Endodermal cell (in vitro differentiated cells): ENCODE results near the gene RANBP3L. TPM values are rescaled to one million over a fixed set of nuclear protein-coding genes. Genes with fewer than 3 reads are reported as not detected.

Experiments
- DNase-seq: peaks from one replicate; pipeline ENCODE4 v3.0.0-alpha.2; 2017
- H3K27ac ChIP-seq: 2 replicates; pipeline ENCODE4 v1.5.1; 2013; ENCODE audit warnings: mild to moderate bottlenecking, low read depth, low read length, moderate library complexity
- H3K27me3 ChIP-seq: 2 replicates; pipeline ENCODE4 v1.6.1; 2013; ENCODE audit warnings: mild to moderate bottlenecking, low read length, moderate library complexity; ENCODE audit not compliant: insufficient read depth, control insufficient read depth, poor library complexity, severe bottlenecking
- H3K36me3 ChIP-seq: 2 replicates; pipeline ENCODE4 v1.7.0; 2013; ENCODE audit warnings: mild to moderate bottlenecking, low read length, moderate library complexity; ENCODE audit not compliant: control insufficient read depth, insufficient read depth
- H3K4me1 ChIP-seq: one replicate; pipeline ENCODE4 v1.7.0; 2013; ENCODE audit warnings: low read length; ENCODE audit not compliant: control insufficient read depth, insufficient read depth
- H3K4me3 ChIP-seq: 2 replicates; pipeline ENCODE4 v1.5.1; 2013; ENCODE audit warnings: mild to moderate bottlenecking, low read length, moderate library complexity
- H3K9ac ChIP-seq: 2 replicates; pipeline ENCODE4 v1.6.1; 2013; ENCODE audit warnings: mild to moderate bottlenecking, low read length, moderate library complexity; ENCODE audit not compliant: poor library complexity, severe bottlenecking; ENCODE audit errors: extremely low read depth
- H3K9me3 ChIP-seq: 2 replicates; pipeline ENCODE4 v1.6.1; 2013; ENCODE audit warnings: mild to moderate bottlenecking, low read length, moderate library complexity; ENCODE audit not compliant: control insufficient read depth
- H3K27ac Mint-ChIP-seq: 2 replicates; pipeline ENCODE4 v1.8.0; 2020; ENCODE audit warnings: mixed read lengths
- H3K27me3 Mint-ChIP-seq: 2 replicates; pipeline ENCODE4 v1.8.0; 2021; ENCODE audit warnings: mild to moderate bottlenecking, mixed read lengths; ENCODE audit not compliant: insufficient read depth
- H3K36me3 Mint-ChIP-seq: 2 replicates; pipeline ENCODE4 v1.8.0; 2020; ENCODE audit warnings: low read depth, mixed read lengths
- H3K4me1 Mint-ChIP-seq: 2 replicates; pipeline ENCODE4 v1.8.0; 2020; ENCODE audit warnings: mixed read lengths
- H3K4me3 Mint-ChIP-seq: 2 replicates; pipeline ENCODE4 v1.8.0; 2020; ENCODE audit warnings: mild to moderate bottlenecking, moderate library complexity, mixed read lengths
- H3K9me3 Mint-ChIP-seq: 2 replicates; pipeline ENCODE4 v1.8.0; 2020; ENCODE audit warnings: mild to moderate bottlenecking, mixed read lengths
- WGBS, 2 experiments: methylation state at CpG; one replicate each; pipeline versions ENCODE4 v1.1.5 to v1.1.7; 2013; ENCODE audit warnings: missing lambda C conversion rate in 2 of 2, mixed read lengths in 1 of 2; ENCODE audit not compliant: insufficient coverage in 1 of 2, insufficient read length in 1 of 2; 5-methylcytosine and 5-hydroxymethylcytosine counted together
- total RNA-seq, 2 donors: library from RNA; stranded (reverse); fragmentation: NEBNext Ultra II Directional in 1 of 2; extraction: Animal tissue kit (Norgen Biotek cat#: 25700) in 1 of 2; gene quantifications; 2 replicates in 1 of 2; 3 replicates in 1 of 2; pipeline ENCODE4 v1.2.1, GENCODE V29; 2021
- TF ChIP-seq, protein P1 (sequence below): fragments of 200-600 bp; sonication (generic); conservative IDR thresholded peaks from 2 replicates; pipeline ENCODE4 v1.5.0; 2021; ENCODE audit warnings: antibody characterized with exemption, mild to moderate bottlenecking

RANBP3L gene
- total RNA-seq, 2 donors from 2014 or later: not detected

DNA sequence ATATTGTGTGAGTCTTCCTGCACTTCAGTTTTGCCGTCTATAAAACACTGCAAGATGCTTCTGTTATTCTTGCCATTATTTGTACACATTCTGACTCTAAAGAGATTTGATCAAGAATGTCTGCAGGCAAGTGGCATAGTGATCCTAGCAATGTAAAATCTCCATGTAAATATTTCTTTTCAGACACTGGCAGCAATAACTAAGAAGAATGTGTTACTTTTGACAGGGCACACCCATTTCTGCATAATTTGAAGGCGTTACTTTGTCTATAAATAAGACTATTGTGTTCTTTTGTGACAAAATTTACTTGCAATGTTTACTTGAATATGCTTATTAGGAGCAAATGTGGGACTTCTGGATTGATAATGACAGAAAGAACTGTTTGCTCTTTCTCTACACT lies 20.1 kb downstream of the RANBP3L start:
- no peaks in the 10 kb centered on the region for H3K4me1 ChIP-seq
- H3K27me3 ChIP-seq: no peaks in the 10 kb centered on the region
- H3K9ac ChIP-seq: no peak overlapping the region
- no peak for DNase-seq
- H3K36me3 ChIP-seq: no peaks in the 10 kb centered on the region
- no peaks in the 10 kb centered on the region for H3K9me3 Mint-ChIP-seq
- 87 to 100% methylated on average over 1 to 2 of the region's 2 CpGs for WGBS, 2 experiments
- H3K9me3 ChIP-seq: no peaks in the 10 kb centered on the region
- H3K27me3 Mint-ChIP-seq: no peaks in the 10 kb centered on the region
- TF ChIP-seq, protein P1, sequence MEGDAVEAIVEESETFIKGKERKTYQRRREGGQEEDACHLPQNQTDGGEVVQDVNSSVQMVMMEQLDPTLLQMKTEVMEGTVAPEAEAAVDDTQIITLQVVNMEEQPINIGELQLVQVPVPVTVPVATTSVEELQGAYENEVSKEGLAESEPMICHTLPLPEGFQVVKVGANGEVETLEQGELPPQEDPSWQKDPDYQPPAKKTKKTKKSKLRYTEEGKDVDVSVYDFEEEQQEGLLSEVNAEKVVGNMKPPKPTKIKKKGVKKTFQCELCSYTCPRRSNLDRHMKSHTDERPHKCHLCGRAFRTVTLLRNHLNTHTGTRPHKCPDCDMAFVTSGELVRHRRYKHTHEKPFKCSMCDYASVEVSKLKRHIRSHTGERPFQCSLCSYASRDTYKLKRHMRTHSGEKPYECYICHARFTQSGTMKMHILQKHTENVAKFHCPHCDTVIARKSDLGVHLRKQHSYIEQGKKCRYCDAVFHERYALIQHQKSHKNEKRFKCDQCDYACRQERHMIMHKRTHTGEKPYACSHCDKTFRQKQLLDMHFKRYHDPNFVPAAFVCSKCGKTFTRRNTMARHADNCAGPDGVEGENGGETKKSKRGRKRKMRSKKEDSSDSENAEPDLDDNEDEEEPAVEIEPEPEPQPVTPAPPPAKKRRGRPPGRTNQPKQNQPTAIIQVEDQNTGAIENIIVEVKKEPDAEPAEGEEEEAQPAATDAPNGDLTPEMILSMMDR: no peak
- no peak overlapping the region for H3K4me3 Mint-ChIP-seq
- no peak overlapping the region for H3K27ac Mint-ChIP-seq
- no peak overlapping the region for H3K27ac ChIP-seq
- peaks cover 4% of the 10 kb centered on the region for H3K4me1 Mint-ChIP-seq
- H3K4me3 ChIP-seq: no peak overlapping the region
- H3K36me3 Mint-ChIP-seq: no peaks in the 10 kb centered on the region

DNA sequence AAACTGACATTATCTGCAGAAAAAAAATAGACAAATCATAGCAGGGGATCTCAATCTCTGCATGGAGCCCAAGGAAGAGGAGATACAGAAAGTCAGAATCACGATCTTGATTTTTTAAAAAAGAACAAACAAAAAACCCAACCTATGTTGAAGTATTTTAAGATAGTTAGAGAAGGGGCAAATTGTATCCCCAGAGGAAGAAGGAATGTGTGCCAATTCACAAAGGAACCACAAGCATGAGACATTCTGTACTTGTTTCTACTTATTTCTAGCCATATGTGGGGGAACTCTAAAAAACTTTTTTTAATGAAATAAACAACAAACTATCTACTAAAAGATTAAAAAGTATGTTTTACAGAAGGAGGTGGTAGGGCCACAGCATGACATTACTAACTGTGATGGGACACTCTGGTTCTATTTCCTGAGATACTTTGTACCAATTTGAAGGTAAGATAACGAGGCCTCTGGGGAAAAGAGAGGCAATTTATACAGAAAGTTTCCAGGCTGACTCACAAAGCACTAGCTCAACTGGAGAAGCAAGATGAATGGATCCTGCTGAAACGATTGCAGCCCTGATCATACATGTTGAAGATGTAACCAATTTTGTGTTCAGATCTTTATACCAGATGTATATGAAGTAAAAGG lies 22.5 kb downstream of the RANBP3L start:
- Histone ChIP-seq H3K9ac (no peak overlapping the region), H3K9me3 (no peaks in the 10 kb centered on the region), H3K4me3 (no peak overlapping the region), H3K36me3 (no peaks in the 10 kb centered on the region), H3K27ac (no peak overlapping the region), H3K4me1 (no peaks in the 10 kb centered on the region), H3K27me3 (no peaks in the 10 kb centered on the region)
- no peaks in the 10 kb centered on the region for H3K27me3 Mint-ChIP-seq
- WGBS, 2 experiments: 59 to 88% methylated on average over 2 to 3 of the region's 3 CpGs
- no peaks in the 10 kb centered on the region for H3K9me3 Mint-ChIP-seq
- H3K36me3 Mint-ChIP-seq: no peaks in the 10 kb centered on the region
- no peak for DNase-seq
- TF ChIP-seq, protein P1: no peak
- H3K4me1 Mint-ChIP-seq: peaks cover 7% of the 10 kb centered on the region
- H3K4me3 Mint-ChIP-seq: no peak overlapping the region
- no peak overlapping the region for H3K27ac Mint-ChIP-seq

DNA sequence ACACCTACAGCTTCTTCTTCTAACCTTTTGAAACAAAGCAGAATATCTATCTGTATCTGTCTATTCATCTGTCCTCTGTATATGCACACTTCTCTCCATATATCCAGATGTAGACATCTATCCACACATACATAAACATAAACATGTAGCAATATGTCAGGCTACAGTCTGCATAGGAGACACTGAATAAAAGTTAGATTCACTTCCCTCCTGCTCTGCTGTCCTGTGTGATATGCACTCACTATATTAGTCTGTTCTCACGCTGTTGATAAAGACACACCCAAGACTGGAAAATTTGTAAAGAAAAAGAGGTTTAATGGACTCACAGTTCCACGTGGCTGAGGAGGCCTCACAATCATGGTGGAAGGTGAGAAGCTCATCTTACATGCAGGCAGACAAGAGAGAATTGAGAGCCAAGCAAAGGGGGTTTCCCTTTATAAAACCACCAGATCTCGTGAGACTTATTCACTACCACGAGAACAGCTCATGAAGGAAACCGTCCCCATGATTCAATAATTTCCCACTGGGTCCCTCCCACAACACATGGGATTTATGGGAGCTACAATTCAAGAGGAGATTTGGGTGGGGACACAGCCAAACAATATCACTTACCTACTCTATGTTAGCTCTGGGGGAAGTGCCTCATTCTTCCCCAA lies 24.1 kb downstream of the RANBP3L start:
- no peaks in the 10 kb centered on the region for H3K27me3 Mint-ChIP-seq
- TF ChIP-seq, protein P1: no peak
- Histone ChIP-seq H3K4me3 (no peak overlapping the region), H3K4me1 (no peaks in the 10 kb centered on the region), H3K9ac (no peak overlapping the region), H3K36me3 (no peaks in the 10 kb centered on the region), H3K27ac (no peak overlapping the region), H3K9me3 (no peaks in the 10 kb centered on the region), H3K27me3 (no peaks in the 10 kb centered on the region)
- H3K27ac Mint-ChIP-seq: no peak overlapping the region
- no peaks in the 10 kb centered on the region for H3K9me3 Mint-ChIP-seq
- no peak for DNase-seq
- peaks cover 7% of the 10 kb centered on the region for H3K4me1 Mint-ChIP-seq
- 88 to 97% methylated on average over 4 to 5 of the region's 5 CpGs for WGBS, 2 experiments
- no peaks in the 10 kb centered on the region for H3K36me3 Mint-ChIP-seq
- no peak overlapping the region for H3K4me3 Mint-ChIP-seq
